ENCODE results near the gene SLC9A7. TPM values are rescaled to one million over a fixed set of nuclear protein-coding genes. Genes with fewer than 3 reads are reported as not detected.

The SLC9A7 gene
- total and polyA plus RNA-seq, 2 donors from 2014 or later = 2.4 to 16.1 TPM

- FAIRE-seq (no peak), DNase-seq (no peak)
- no peak for TF ChIP-seq CTCF (IDR thresholded peaks at IDR 0.05; ENCODE audit: borderline replicate concordance, extremely low read depth, insufficient read depth)
- Histone ChIP-seq H3K9ac (ENCODE audit: low read length in 3 of 3) (no peak overlapping the region), H3K4me1 (ENCODE audit: control insufficient read depth in 2 of 3, insufficient read depth in 2 of 3, low read depth in 1 of 3, low read length in 3 of 3) (no peaks in the 10 kb centered on the region), H3K27ac (ENCODE audit: low read depth in 2 of 2, low read length in 2 of 2) (no peak overlapping the region), H3K36me3 (ENCODE audit: control insufficient read depth in 2 of 3, insufficient read depth in 3 of 3, low read length in 3 of 3) (no peaks in the 10 kb centered on the region), H3K27me3 (ENCODE audit: control insufficient read depth, insufficient read depth, low read length) (no peaks in the 10 kb centered on the region), H3K9me3 (ENCODE audit: control insufficient read depth in 2 of 3, insufficient read depth in 1 of 3, low read length in 3 of 3) (no peaks in the 10 kb centered on the region), H3K4me3 (ENCODE audit: low read length in 3 of 3) (no peak overlapping the region)
- intact Hi-C loops (cut with DNase I) = loop anchor here (10.0 kb wide), 1 partner anchor 923 kb away; no protein-coding TSS in a partner anchor
Measured at GRCh38 chrX:46611658-46612362, 147.1 kb downstream of the SLC9A7 start.

- intact Hi-C loops (cut with DNase I) = loop anchor here (10.0 kb wide), 1 partner anchor 925 kb away; no protein-coding TSS in a partner anchor
- H3K27me3 ChIP-seq (ENCODE audit: control insufficient read depth, insufficient read depth, low read length) = no peaks in the 10 kb centered on the region
- H3K9me3 ChIP-seq (ENCODE audit: control insufficient read depth in 2 of 3, insufficient read depth in 1 of 3, low read length in 3 of 3) = no peaks in the 10 kb centered on the region
- FAIRE-seq (no peak), DNase-seq (no peak)
- TF ChIP-seq CTCF (IDR thresholded peaks at IDR 0.05; ENCODE audit: borderline replicate concordance, extremely low read depth, insufficient read depth) = no peak
- no peak overlapping the region for H3K27ac ChIP-seq (ENCODE audit: low read depth in 2 of 2, low read length in 2 of 2)
- no peak overlapping the region for H3K4me3 ChIP-seq (ENCODE audit: low read length in 3 of 3)
- H3K9ac ChIP-seq (ENCODE audit: low read length in 3 of 3) = no peak overlapping the region
- no peaks in the 10 kb centered on the region for H3K36me3 ChIP-seq (ENCODE audit: control insufficient read depth in 2 of 3, insufficient read depth in 3 of 3, low read length in 3 of 3)
- no peaks in the 10 kb centered on the region for H3K4me1 ChIP-seq (ENCODE audit: control insufficient read depth in 2 of 3, insufficient read depth in 2 of 3, low read depth in 1 of 3, low read length in 3 of 3)
Measured at GRCh38 chrX:46610070-46610658, 148.8 kb downstream of the SLC9A7 start.

- DNase-seq = no peak
- intact Hi-C loops (cut with DNase I) = no loop called here
- Histone ChIP-seq H3K27me3 (ENCODE audit: control insufficient read depth, insufficient read depth, low read length) (no peaks in the 10 kb centered on the region), H3K36me3 (ENCODE audit: control insufficient read depth in 2 of 3, insufficient read depth in 3 of 3, low read length in 3 of 3) (no peaks in the 10 kb centered on the region), H3K9ac (ENCODE audit: low read length in 3 of 3) (no peak overlapping the region), H3K4me3 (ENCODE audit: low read length in 3 of 3) (no peak overlapping the region), H3K4me1 (ENCODE audit: control insufficient read depth in 2 of 3, insufficient read depth in 2 of 3, low read depth in 1 of 3, low read length in 3 of 3) (no peaks in the 10 kb centered on the region), H3K9me3 (ENCODE audit: control insufficient read depth in 2 of 3, insufficient read depth in 1 of 3, low read length in 3 of 3) (no peaks in the 10 kb centered on the region), H3K27ac (ENCODE audit: low read depth in 2 of 2, low read length in 2 of 2) (no peak overlapping the region)
- FAIRE-seq = no peak
- TF ChIP-seq CTCF (IDR thresholded peaks at IDR 0.05; ENCODE audit: borderline replicate concordance, extremely low read depth, insufficient read depth) = no peak
Measured at GRCh38 chrX:46607916-46608315, 151.0 kb downstream of the SLC9A7 start.
